Thyroid gland (tissue), 4 donors: ENCODE data around the gene LYRM4.

ENCODE experiments used
- CTCF ChIP-seq, 6 experiments: fragments of 200-600 bp in 3 of 6; fragments of 450-650 bp in 3 of 6; sonication (generic) in 3 of 6; IDR thresholded peaks; one replicate each; pipeline ENCODE4 v1.5.1; 2016 to 2019; ENCODE audit warnings: antibody characterized with exemption in 6 of 6, mild to moderate bottlenecking in 2 of 6, inconsistent platforms in 1 of 6, moderate library complexity in 1 of 6
- POLR2A ChIP-seq, 2 donors: fragments of 450-650 bp; IDR thresholded peaks; one replicate each; pipeline ENCODE4 v1.6.1; 2017; ENCODE audit warnings: antibody characterized with exemption in 2 of 2, mild to moderate bottlenecking in 2 of 2, moderate library complexity in 1 of 2

- TF ChIP-seq CTCF (IDR thresholded peaks at IDR 0.05): no peak
- TF ChIP-seq POLR2A (IDR thresholded peaks at IDR 0.05): no peak
These were observed 46.3 kb upstream of the LYRM4 start for GRCh38 chr6:5307058-5307457.
